Uterus (tissue), 2 donors: ENCODE data around the gene LGALS3BP.

Experiments
- POLR2A ChIP-seq, 2 donors: fragments of 450-650 bp; IDR thresholded peaks; one replicate each; pipeline ENCODE4 v1.6.1; 2016; ENCODE audit warnings: antibody characterized with exemption in 2 of 2, mild to moderate bottlenecking in 1 of 2, moderate library complexity in 1 of 2
- TF ChIP-seq, protein P1 (sequence below), 4 experiments: fragments of 200-600 bp in 2 of 4; fragments of 450-650 bp in 2 of 4; sonication (generic) in 2 of 4; IDR thresholded peaks; one replicate each; pipeline ENCODE4 v1.5.1; 2016 to 2019; ENCODE audit warnings: antibody characterized with exemption in 4 of 4, mild to moderate bottlenecking in 2 of 4, moderate library complexity in 1 of 4

DNA sequence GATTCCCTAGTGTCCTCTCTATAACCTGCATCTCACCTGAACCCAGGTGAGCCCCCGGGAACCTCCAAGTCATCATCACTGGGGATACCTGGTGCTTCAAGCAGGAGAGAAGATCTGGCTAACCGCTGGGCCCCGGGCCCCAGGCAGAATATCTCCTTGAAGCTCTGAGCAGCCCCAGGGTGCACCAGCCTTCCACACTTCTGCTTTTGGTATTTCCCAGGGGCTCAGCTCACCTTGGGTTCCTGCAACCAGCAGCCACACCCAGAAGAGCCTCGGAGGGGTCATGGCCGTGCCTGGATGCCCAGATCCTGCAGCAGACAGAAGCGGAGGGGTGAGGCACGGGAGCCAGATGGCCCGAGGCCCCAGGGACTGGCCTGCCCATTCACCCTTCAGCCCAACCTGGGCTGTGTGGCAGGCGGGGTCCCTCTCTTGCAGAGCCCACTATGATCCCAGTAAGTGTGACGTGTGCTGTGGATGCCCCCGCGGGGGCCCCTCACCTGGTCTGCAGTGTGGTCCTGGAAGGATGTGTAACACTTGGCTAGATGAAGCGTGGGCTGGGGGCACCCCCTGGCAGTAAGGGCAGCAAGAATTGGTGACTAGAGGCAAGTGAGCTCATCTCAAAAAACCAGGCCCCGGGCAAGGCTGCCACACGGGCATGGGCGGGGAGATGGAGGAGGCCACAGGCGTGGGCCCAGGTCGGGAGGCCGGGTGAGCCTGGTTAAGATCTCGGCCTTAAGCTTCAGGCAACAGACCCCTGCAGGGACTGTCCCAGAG is 2.6 kb downstream of the LGALS3BP start:
- TF ChIP-seq, protein P1, sequence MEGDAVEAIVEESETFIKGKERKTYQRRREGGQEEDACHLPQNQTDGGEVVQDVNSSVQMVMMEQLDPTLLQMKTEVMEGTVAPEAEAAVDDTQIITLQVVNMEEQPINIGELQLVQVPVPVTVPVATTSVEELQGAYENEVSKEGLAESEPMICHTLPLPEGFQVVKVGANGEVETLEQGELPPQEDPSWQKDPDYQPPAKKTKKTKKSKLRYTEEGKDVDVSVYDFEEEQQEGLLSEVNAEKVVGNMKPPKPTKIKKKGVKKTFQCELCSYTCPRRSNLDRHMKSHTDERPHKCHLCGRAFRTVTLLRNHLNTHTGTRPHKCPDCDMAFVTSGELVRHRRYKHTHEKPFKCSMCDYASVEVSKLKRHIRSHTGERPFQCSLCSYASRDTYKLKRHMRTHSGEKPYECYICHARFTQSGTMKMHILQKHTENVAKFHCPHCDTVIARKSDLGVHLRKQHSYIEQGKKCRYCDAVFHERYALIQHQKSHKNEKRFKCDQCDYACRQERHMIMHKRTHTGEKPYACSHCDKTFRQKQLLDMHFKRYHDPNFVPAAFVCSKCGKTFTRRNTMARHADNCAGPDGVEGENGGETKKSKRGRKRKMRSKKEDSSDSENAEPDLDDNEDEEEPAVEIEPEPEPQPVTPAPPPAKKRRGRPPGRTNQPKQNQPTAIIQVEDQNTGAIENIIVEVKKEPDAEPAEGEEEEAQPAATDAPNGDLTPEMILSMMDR (IDR thresholded peaks at IDR 0.05): no peak
- no peak for TF ChIP-seq POLR2A (IDR thresholded peaks at IDR 0.05)
